Measurements from ENCODE around the gene ATP7B. TPM values are rescaled to one million over a fixed set of nuclear protein-coding genes. Genes with fewer than 3 reads are reported as not detected.

ATP7B gene
- total RNA-seq, 6 experiments from 2014 or later, result 0.81 to 4.8 (median 1.1) TPM

DNA sequence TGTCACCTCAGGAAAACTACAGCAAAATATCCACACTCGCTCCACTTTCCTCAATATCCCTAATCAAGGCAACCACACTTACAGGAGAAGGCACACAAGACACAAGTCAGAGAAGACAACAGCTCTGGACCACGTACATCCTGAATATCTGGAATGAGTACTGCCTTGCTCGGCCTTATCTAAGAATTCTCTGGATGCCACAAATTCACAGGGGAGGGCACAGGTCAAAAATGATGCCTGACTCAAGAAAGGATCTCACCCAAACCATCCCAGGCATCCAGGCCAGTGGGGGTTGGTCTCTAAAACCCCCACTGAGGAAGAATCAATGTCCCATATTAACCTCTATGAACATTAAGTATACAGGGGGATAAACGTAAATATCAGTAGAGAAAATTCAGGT, 29.9 kb downstream of the ATP7B start:
- H3K4me3 Mint-ChIP-seq, result peak overlapping the region; percentile 12
- TF ChIP-seq, protein P1, sequence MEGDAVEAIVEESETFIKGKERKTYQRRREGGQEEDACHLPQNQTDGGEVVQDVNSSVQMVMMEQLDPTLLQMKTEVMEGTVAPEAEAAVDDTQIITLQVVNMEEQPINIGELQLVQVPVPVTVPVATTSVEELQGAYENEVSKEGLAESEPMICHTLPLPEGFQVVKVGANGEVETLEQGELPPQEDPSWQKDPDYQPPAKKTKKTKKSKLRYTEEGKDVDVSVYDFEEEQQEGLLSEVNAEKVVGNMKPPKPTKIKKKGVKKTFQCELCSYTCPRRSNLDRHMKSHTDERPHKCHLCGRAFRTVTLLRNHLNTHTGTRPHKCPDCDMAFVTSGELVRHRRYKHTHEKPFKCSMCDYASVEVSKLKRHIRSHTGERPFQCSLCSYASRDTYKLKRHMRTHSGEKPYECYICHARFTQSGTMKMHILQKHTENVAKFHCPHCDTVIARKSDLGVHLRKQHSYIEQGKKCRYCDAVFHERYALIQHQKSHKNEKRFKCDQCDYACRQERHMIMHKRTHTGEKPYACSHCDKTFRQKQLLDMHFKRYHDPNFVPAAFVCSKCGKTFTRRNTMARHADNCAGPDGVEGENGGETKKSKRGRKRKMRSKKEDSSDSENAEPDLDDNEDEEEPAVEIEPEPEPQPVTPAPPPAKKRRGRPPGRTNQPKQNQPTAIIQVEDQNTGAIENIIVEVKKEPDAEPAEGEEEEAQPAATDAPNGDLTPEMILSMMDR (IDR thresholded peaks at IDR 0.05), result no peak
- no peak for DNase-seq
- no peaks in the 10 kb centered on the region for H3K9me3 Mint-ChIP-seq
- peaks cover 13% of the 10 kb centered on the region for H3K4me1 Mint-ChIP-seq (ENCODE audit: low read depth)
- H3K27ac Mint-ChIP-seq, result peak overlapping the region; percentile 2; the same call in 1 of the 2 replicates
- H3K36me3 Mint-ChIP-seq (ENCODE audit: low read depth), result no peaks in the 10 kb centered on the region
- peaks cover 24% of the 10 kb centered on the region for H3K27me3 Mint-ChIP-seq (ENCODE audit: insufficient read depth)

DNA sequence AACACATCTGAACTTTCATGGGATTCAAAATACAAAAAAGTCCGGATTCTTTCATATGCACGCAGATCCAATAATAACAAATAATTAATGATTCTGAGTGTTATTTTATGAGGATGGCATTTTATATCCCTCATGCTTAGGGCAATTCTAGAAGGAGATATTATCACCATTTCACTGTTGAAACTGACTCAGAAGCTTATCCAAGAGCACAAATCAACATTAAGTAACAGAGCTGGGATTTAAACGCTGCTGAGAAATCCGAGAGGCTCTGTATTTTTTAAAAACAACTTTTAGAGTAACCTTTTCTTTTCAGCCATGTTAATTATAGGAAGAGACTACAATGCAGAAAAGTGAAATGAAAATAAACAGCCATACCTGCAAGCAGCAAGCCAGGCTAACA, 30.3 kb downstream of the ATP7B start:
- DNase-seq, result no peak
- Mint-ChIP-seq H3K27ac (peak overlapping the region; percentile 2; the same call in 1 of the 2 replicates), H3K4me1 (ENCODE audit: low read depth) (peaks cover 13% of the 10 kb centered on the region), H3K9me3 (no peaks in the 10 kb centered on the region), H3K36me3 (ENCODE audit: low read depth) (no peaks in the 10 kb centered on the region), H3K4me3 (peak overlapping the region; percentile 13), H3K27me3 (ENCODE audit: insufficient read depth) (peaks cover 23% of the 10 kb centered on the region)
- TF ChIP-seq, protein P1 (IDR thresholded peaks at IDR 0.05), result no peak

DNA sequence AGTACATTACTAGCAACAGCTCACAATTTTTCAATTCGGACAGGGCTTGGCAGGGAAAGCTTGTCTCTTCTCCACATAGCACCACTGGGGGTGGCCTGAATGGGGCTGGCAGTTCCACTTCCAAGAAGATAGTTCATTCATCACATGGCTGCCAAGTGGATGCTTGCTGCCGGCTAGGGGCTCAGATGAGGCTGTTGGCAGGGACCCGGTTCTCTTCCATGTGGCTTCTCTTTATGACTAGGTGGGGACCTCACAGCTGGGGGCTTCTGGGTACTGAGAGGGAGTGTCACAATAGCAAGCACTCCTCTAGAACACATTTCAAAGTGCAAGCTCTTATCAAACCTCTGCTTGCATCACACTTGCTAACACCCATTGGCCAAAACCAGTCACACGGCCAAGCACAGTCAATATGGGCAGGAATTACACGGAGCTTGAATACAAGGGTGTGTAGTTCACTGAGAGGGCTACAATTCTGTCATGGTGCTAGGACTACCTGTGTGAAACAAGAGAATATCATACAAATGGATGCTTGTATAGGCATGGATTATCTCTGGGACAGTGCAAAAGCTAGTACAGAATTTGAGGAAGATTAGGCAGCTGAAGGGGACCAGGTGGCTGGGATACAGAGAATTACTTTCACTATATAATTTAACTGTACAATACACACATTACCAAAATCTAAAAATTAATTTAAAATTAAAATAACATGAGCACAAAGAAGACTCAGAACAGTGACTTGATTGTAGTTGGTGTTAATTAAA, 32.3 kb downstream of the ATP7B start:
- Mint-ChIP-seq H3K36me3 (ENCODE audit: low read depth) (no peaks in the 10 kb centered on the region), H3K27ac (no peak overlapping the region), H3K9me3 (no peaks in the 10 kb centered on the region), H3K4me3 (no peak overlapping the region), H3K4me1 (ENCODE audit: low read depth) (peaks cover 13% of the 10 kb centered on the region), H3K27me3 (ENCODE audit: insufficient read depth) (peaks cover 14% of the 10 kb centered on the region)
- TF ChIP-seq, protein P1 (IDR thresholded peaks at IDR 0.05), result no peak
- DNase-seq, result no peak

DNA sequence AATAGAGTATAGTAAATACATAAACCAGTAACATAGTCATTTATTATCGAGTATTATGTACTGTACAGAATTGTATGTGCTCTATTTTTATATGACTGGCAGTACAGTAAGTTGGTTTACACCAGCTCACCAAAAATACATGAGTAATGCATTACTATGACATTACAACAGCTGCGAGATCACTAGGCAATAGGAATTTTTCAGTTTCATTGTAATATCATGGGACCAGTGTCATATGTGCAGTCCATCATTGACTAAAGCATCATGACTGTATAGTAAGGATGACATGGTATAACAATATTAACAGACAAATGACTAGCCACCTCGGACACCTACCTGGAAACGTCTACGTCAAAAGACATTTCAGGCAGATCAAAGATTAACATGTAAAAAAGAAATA, 33.6 kb downstream of the ATP7B start:
- no peak for DNase-seq
- no peak overlapping the region for H3K4me3 Mint-ChIP-seq
- no peaks in the 10 kb centered on the region for H3K9me3 Mint-ChIP-seq
- peaks cover 14% of the 10 kb centered on the region for H3K27me3 Mint-ChIP-seq (ENCODE audit: insufficient read depth)
- H3K4me1 Mint-ChIP-seq (ENCODE audit: low read depth), result peaks cover 13% of the 10 kb centered on the region
- TF ChIP-seq, protein P1 (IDR thresholded peaks at IDR 0.05), result no peak
- H3K36me3 Mint-ChIP-seq (ENCODE audit: low read depth), result no peaks in the 10 kb centered on the region
- H3K27ac Mint-ChIP-seq, result no peak overlapping the region

DNA sequence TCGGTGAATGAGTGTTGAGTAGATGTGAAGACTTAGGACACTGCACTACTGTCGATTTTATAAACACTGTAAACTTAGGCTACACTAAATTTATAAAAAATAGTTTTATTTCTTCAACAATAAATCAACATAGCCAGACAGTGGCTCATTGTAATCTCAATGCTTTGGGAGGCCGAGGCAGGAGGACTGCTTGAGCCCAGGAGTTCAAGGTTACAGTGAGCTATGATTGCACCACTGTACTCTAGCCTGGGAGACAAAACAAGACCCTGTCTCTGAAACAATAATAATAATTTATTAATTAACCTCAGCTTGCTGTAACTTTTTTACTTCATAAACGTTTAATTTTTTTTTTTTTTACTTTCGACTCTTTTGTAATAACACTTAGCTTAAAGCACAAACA, 34.4 kb downstream of the ATP7B start:
- H3K9me3 Mint-ChIP-seq, result no peaks in the 10 kb centered on the region
- peaks cover 17% of the 10 kb centered on the region for H3K27me3 Mint-ChIP-seq (ENCODE audit: insufficient read depth)
- H3K4me1 Mint-ChIP-seq (ENCODE audit: low read depth), result peaks cover 13% of the 10 kb centered on the region
- no peaks in the 10 kb centered on the region for H3K36me3 Mint-ChIP-seq (ENCODE audit: low read depth)
- H3K27ac Mint-ChIP-seq, result no peak overlapping the region
- H3K4me3 Mint-ChIP-seq, result no peak overlapping the region
- no peak for DNase-seq
- TF ChIP-seq, protein P1 (IDR thresholded peaks at IDR 0.05), result no peak

Measured in HFFc6 (cell line).